HepG2 (cell line): ENCODE data around the gene LDB3. TPM values are rescaled to one million over a fixed set of nuclear protein-coding genes. Genes with fewer than 3 reads are reported as not detected.

Source experiments
- AFF4 ChIP-seq: sonication (generic); formaldehyde crosslinking; IDR thresholded peaks from 2 replicates; pipeline ENCODE4 v1.4.0; 2020; ENCODE audit warnings: missing genetic modification reagents
- CENPBD1 ChIP-seq: sonication (generic); formaldehyde crosslinking; IDR thresholded peaks from 2 replicates; pipeline ENCODE4 v1.8.0; 2022; ENCODE audit warnings: missing genetic modification reagents, low read depth, mild to moderate bottlenecking, borderline replicate concordance
- EP300 ChIP-seq, 3 experiments: sonication (generic) in 1 of 3; formaldehyde crosslinking in 1 of 3; IDR thresholded peaks; 2 replicates each; pipeline versions ENCODE4 v1.5.1 to v1.6.1; 2011 to 2020; ENCODE audit warnings: low read depth in 2 of 3, low read length in 2 of 3, borderline replicate concordance in 1 of 3, improper control_type of control experiment in 1 of 3, mild to moderate bottlenecking in 1 of 3, missing genetic modification reagents in 1 of 3, moderate library complexity in 1 of 3
- FOXP1 ChIP-seq, 2 experiments: fragments of 450-650 bp in 1 of 2; IDR thresholded peaks; 2 replicates each; pipeline ENCODE4 v1.6.1; 2017 to 2018; ENCODE audit warnings: antibody characterized with exemption in 1 of 2
- HOXD1 ChIP-seq: sonication (generic); formaldehyde crosslinking; IDR thresholded peaks from 2 replicates; pipeline ENCODE4 v1.5.0; 2020; ENCODE audit warnings: missing genetic modification reagents
- ISL2 ChIP-seq: sonication (generic); formaldehyde crosslinking; IDR thresholded peaks from 2 replicates; pipeline ENCODE4 v1.5.0; 2020; ENCODE audit warnings: missing genetic modification reagents
- MLXIP ChIP-seq: sonication (generic); formaldehyde crosslinking; IDR thresholded peaks from 2 replicates; pipeline ENCODE4 v1.9.0; 2021; ENCODE audit warnings: missing genetic modification reagents, borderline replicate concordance
- RFX1 ChIP-seq: fragments of 450-650 bp; IDR thresholded peaks from 2 replicates; pipeline ENCODE4 v1.6.1; 2017
- SNAPC4 ChIP-seq: sonication (generic); formaldehyde crosslinking; IDR thresholded peaks from 2 replicates; pipeline ENCODE4 v1.4.0; 2020; ENCODE audit warnings: mild to moderate bottlenecking, missing genetic modification reagents
- TCF7 ChIP-seq: sonication (generic); IDR thresholded peaks from 2 replicates; pipeline ENCODE4 v1.6.1; 2016; ENCODE audit warnings: antibody characterized with exemption, low read depth
- TFE3 ChIP-seq: IDR thresholded peaks from 2 replicates; pipeline ENCODE4 v1.6.1; 2016
- polyA plus RNA-seq, 8 experiments: library from polyadenylated mRNA; depleted of rRNA in 3 of 8; stranded (reverse) in 7 of 8; unstranded in 1 of 8; fragments of >200 nt; fragmentation: Illumina TruSeq in 4 of 8; extraction: Trizol in 4 of 8; gene quantifications; 2 replicates each; pipeline versions ENCODE4 v1.2.1 to v1.2.3, GENCODE V29; 2011 to 2016; ENCODE audit warnings: low read depth in 4 of 8, missing spikeins in 1 of 8, mixed read lengths in 1 of 8; ENCODE audit not compliant: insufficient read depth in 1 of 8
- total RNA-seq, 5 experiments: library from RNA; depleted of rRNA; stranded (reverse); fragments of >200 nt; fragmentation: Illumina TruSeq; extraction: Trizol; gene quantifications; 2 replicates each; pipeline ENCODE4 v1.2.3, GENCODE V29; 2016; ENCODE audit warnings: low read depth in 1 of 5

Gene LDB3
- total and polyA plus RNA-seq, 2 of the 13 experiments (the other 11 are each of a cell fraction or from before 2014, with no cell fraction given) = not detected

GRCh38 chr10:86775056-86775869, 107.0 kb downstream of the LDB3 start (continued):
- TF ChIP-seq MLXIP (CRISPR knock-in tag) = no peak
- TF ChIP-seq SNAPC4 (CRISPR knock-in tag) = 0 out of 2 replicates have a peak, but pooled peaks have one; percentile 23
- peak; percentile 67; the same call in 1 of the 2 replicates for TF ChIP-seq ISL2 (CRISPR knock-in tag)
- TF ChIP-seq TCF7 = peak; percentile 70
- TF ChIP-seq TFE3 (CRISPR knock-in tag) = 0 out of 2 replicates have a peak, but pooled peaks have one; percentile 32
- TF ChIP-seq EP300 (IDR thresholded peaks at IDR 0.05; ENCODE audit: low read depth in 2 of 2, low read length in 2 of 2) = peak in 1 of 2 experiments; percentile 72; a peak in 2 of 4 replicates
- TF ChIP-seq EP300 (CRISPR knock-in tag; IDR thresholded peaks at IDR 0.05; ENCODE audit: borderline replicate concordance) = no peak
- no peak for TF ChIP-seq RFX1
- TF ChIP-seq CENPBD1 (CRISPR knock-in tag) = no peak
- peak; percentile 44; the same call in 1 of the 2 replicates for TF ChIP-seq HOXD1 (CRISPR knock-in tag)
- no peak for TF ChIP-seq AFF4 (CRISPR knock-in tag)
- peak; percentile 60; the same call in 1 of the 2 replicates for TF ChIP-seq FOXP1 (IDR thresholded peaks at IDR 0.05)
- TF ChIP-seq FOXP1 (CRISPR knock-in tag; IDR thresholded peaks at IDR 0.05) = peak; percentile 93
